PC-3 (cell line): ENCODE data around the gene SIN3B.

Source experiments
- EZH2 ChIP-seq: fragments of 300-600 bp; sonication (generic); IDR thresholded peaks from one replicate; pipeline ENCODE4 v1.6.1; 2017; ENCODE audit warnings: antibody characterized with exemption, mild to moderate bottlenecking, low read length; ENCODE audit not compliant: unreplicated experiment
- EZH2phosphoT487 ChIP-seq: fragments of 300-600 bp; sonication (generic); IDR thresholded peaks from 2 replicates; pipeline ENCODE4 v1.6.1; 2018; ENCODE audit warnings: mild to moderate bottlenecking, antibody characterized with exemption, low read length, borderline replicate concordance
- TF ChIP-seq, protein P1 (sequence below): fragments of 300-600 bp; sonication (generic); conservative IDR thresholded peaks from 2 replicates; pipeline ENCODE4 v1.5.1; 2017; ENCODE audit warnings: antibody characterized with exemption, low read depth, mild to moderate bottlenecking, low read length

DNA sequence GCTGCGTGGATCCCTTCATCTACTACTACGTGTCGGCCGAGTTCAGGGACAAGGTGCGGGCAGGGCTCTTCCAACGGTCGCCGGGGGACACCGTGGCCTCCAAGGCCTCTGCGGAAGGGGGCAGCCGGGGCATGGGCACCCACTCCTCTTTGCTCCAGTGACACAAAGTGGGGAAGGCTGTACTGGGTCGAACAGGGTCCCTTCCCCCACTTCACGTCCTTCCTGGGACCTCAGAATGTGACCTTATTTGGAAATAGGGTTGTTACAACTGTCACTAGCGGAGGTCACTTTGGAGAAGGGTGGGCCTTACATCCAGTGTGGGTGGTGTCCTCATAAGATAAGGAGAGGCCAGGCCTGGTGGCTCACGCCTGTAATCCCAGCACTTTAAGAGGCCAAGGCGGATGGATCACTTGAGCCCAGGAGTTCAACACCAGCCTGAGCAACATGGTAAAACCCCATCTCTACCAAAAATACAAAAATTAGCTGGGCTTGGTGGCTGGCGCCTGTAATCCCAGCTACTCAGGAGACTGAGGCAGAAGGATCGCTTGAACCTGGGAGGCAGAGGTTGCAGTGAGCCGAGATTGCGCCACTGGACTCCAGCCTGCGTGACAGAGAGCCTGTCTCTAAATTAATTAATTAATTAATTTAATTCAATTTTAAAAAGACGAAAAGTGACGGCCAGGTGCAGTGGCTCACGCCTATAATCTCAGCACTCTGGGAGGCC is 61.4 kb downstream of the SIN3B start:
- TF ChIP-seq, protein P1, sequence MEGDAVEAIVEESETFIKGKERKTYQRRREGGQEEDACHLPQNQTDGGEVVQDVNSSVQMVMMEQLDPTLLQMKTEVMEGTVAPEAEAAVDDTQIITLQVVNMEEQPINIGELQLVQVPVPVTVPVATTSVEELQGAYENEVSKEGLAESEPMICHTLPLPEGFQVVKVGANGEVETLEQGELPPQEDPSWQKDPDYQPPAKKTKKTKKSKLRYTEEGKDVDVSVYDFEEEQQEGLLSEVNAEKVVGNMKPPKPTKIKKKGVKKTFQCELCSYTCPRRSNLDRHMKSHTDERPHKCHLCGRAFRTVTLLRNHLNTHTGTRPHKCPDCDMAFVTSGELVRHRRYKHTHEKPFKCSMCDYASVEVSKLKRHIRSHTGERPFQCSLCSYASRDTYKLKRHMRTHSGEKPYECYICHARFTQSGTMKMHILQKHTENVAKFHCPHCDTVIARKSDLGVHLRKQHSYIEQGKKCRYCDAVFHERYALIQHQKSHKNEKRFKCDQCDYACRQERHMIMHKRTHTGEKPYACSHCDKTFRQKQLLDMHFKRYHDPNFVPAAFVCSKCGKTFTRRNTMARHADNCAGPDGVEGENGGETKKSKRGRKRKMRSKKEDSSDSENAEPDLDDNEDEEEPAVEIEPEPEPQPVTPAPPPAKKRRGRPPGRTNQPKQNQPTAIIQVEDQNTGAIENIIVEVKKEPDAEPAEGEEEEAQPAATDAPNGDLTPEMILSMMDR, result no peak
- TF ChIP-seq EZH2 (no peak), EZH2phosphoT487 (no peak)
